RWPE1 (cell line): ENCODE measurements around the gene DNAJC10.
"Not testable (repeated sequence)": the region's sequence is repeated elsewhere in the genome, so short reads cannot be mapped to it uniquely, and the experiment has no call there.

Experiments
- CTCF ChIA-PET: fragments of 350-600 bp; sonication (Branson Sonifier 250); formaldehyde crosslinking; extraction: SDS; loops from one replicate; lab custom pipeline; 2021; lab: Yijun Ruan, JAX
- POLR2A ChIA-PET: fragments of 400-600 bp; formaldehyde crosslinking; extraction: SDS; loops from one replicate; lab custom pipeline; 2020; ENCODE audit warnings: antibody characterized with exemption; ENCODE audit not compliant: low non-redundant PET; lab: Yijun Ruan, JAX
- DNase-seq: peaks from one replicate; pipeline ENCODE4 v3.0.0; 2012; ENCODE audit warnings: low spot score
- H3K27ac ChIP-seq: fragments of 450-650 bp; 2 replicates; pipeline ENCODE4 v1.5.1; 2017
- TF ChIP-seq, protein P1 (sequence below): fragments of 450-650 bp; conservative IDR thresholded peaks from 2 replicates; pipeline ENCODE4 v1.5.1; 2017; ENCODE audit warnings: low read depth, mild to moderate bottlenecking

DNAJC10 gene

DNA sequence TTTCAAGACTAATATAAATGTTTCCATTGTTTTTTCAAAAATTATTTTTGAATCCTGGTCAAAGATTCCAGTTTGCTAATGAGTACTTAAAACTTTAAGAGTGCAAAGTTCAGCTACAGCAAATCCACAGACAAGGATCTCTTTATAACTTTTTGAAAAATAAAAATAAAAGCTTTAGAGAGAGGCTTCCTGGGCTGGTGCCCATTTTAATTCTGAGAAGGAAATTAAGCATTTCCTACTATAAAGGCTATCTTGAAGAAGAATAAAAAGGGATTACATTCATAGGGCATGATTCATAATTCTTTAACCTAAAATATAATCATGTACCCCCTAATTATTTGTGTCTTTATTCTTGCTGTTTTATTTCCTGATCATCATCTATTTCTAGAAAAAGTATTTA lies 38.2 kb downstream of the DNAJC10 start:
- ChIA-PET CTCF (no interaction called here), POLR2A (no interaction called here)
- no peak for DNase-seq
- no peak overlapping the region for H3K27ac ChIP-seq
- TF ChIP-seq, protein P1, sequence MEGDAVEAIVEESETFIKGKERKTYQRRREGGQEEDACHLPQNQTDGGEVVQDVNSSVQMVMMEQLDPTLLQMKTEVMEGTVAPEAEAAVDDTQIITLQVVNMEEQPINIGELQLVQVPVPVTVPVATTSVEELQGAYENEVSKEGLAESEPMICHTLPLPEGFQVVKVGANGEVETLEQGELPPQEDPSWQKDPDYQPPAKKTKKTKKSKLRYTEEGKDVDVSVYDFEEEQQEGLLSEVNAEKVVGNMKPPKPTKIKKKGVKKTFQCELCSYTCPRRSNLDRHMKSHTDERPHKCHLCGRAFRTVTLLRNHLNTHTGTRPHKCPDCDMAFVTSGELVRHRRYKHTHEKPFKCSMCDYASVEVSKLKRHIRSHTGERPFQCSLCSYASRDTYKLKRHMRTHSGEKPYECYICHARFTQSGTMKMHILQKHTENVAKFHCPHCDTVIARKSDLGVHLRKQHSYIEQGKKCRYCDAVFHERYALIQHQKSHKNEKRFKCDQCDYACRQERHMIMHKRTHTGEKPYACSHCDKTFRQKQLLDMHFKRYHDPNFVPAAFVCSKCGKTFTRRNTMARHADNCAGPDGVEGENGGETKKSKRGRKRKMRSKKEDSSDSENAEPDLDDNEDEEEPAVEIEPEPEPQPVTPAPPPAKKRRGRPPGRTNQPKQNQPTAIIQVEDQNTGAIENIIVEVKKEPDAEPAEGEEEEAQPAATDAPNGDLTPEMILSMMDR = no peak

DNA sequence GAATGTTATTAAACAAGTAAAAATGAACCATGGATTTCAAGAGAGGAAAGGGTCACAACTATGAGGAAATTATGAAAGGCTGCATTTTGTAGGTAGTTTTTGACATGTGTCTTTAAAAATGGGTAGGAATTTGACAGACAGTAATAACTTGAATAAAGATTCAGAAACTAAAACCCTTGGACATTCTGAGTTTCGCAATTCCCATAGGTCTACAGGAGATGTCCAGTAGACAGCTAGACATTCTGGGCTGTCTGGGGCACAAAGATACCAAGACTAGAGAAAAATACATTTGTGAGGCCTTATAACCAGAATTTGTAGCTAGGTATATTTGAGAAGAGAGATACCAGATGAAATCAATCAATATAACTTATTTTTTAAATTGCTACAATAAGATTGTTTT lies 42.3 kb downstream of the DNAJC10 start:
- H3K27ac ChIP-seq = no peak overlapping the region
- ChIA-PET POLR2A (no interaction called here), CTCF (no interaction called here)
- TF ChIP-seq, protein P1 = no peak
- no peak for DNase-seq

DNA sequence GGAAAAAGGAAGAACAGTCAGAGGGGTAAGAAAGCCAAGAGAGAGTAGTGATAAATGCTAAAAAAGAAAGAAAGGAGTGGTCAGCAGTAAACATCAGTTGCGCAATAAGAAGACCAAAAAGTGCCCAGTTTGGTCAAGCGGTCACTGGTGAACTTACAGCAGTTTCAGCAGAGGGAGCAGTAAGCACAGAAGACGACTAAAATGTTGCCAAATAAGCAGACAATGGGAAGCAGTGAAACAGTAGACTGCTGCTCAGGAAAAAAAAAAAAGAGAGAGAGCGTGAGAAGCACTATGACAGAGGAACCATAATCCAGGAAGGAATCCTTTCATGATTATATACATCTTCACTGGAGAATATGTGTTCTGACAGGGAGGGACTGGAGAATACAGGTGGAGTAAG lies 45.8 kb downstream of the DNAJC10 start:
- POLR2A ChIA-PET = no interaction called here
- TF ChIP-seq, protein P1 = no peak
- no peak for DNase-seq
- no peak overlapping the region for H3K27ac ChIP-seq
- CTCF ChIA-PET = no interaction called here

DNA sequence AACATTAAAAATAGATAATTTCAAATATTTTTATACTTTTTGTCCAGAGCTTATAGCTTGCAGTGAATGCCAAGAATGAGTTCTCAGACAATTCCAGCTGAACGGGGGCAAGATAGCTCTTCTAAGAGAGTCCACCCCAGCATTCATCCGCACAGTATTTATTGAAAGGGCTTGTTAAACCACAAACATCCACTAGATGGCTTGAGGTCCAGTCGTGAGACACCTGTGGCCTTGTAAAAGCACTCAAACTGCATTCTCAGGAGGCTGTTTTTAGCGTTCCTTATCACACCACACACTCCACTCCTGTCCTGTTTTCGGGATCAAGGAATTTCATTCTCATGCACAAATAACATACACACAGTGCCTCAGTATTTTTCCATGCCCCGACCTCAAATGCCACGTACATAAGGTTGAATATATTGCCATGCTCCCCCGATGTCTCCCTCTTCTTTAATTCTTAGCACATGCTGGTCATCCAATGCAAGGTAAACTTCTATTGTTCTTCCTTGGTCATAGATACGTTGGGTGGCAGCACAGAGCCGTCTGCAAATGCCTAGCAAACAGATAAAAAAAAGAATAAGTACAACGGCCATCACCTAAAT lies 47.4 kb downstream of the DNAJC10 start:
- peak; percentile 21 for DNase-seq
- CTCF ChIA-PET = interaction anchor here (0.6 to 0.7 kb wide), 3 partner anchors 9 to 316 kb away, joined by 3 read pairs; no protein-coding TSS in a partner anchor
- no peak overlapping the region for H3K27ac ChIP-seq
- POLR2A ChIA-PET = no interaction called here
- TF ChIP-seq, protein P1 = peak; percentile 60

DNA sequence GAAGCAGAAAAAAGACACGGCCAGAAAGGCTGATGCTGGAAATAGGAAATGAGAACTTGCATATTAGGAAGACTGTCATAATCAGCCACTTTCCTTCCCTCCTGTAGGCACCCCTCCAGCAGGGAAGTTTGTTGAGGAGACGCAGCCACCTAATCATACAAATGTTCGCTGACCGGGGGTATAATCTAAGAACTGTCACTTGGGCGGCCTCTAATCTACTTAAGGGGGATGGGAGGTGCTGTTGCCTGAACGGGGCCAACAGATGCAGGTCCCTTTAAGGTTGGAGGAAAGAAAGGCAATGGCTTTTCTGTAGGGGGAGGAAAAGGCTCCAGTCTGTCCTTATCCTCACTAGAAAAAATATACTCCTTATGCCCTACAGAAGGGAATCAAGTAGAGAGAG lies 50.6 kb downstream of the DNAJC10 start:
- POLR2A ChIA-PET = no interaction called here
- CTCF ChIA-PET = no interaction called here
- TF ChIP-seq, protein P1 = no peak
- DNase-seq = no peak
- H3K27ac ChIP-seq = no peak overlapping the region

DNA sequence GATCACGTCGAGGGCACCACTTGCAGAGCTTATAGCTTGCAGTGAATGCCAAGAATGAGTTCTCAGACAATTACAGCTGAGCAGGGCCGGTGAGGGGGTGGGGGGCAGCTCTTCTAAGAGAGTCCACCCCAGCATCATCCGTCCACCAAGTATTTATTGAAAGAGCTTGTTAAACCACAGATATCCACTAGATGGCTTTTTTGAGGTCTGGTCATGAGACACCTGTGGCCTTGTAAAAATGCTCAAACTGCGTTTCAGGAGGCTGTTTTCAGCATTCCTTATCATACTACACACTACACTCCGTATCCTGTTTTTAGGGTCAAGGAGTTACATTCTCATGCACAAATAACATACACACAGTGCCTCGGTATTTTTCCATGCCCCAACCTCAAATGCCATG lies 51.5 kb downstream of the DNAJC10 start:
- TF ChIP-seq, protein P1 = peak; percentile 46
- ChIA-PET POLR2A (no interaction called here), CTCF (interaction anchor here (0.6 to 0.8 kb wide), 4 partner anchors 11 to 239 kb away, joined by 3 to 6 read pairs (median 3); no protein-coding TSS in a partner anchor)
- no peak overlapping the region for H3K27ac ChIP-seq
- DNase-seq = peak; percentile 11

DNA sequence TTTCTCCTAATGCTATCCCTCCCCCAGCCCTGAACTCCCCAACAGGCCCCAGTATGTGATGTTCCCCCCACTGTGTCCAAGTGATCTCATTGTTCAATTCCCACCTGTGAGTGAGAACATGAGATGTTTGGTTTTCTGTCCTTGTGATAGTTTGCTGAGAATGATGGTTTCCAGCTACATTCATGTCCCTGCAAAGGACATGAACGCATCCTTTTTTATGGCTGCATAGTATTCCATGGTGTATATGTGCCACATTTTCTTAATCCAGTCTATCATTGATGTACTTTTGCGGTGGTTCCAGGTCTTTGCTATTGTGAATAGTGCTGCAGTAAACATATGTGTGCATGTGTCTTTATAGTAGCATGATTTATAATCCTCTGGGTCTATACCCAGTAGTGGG lies 52.9 kb downstream of the DNAJC10 start:
- H3K27ac ChIP-seq, POLR2A ChIA-PET, CTCF ChIA-PET, DNase-seq: not testable (repeated sequence)
